T47D (cell line): Measurements from ENCODE around the gene VWA1.
"Not testable (repeated sequence)": the region's sequence is repeated elsewhere in the genome, so short reads cannot be mapped to it uniquely, and the experiment has no call there.

Experiments
- DNase-seq, 2 experiments: peaks; one replicate each; pipeline versions ENCODE4 v3.0.0 to v3.0.0-alpha.2; 2011 to 2012; ENCODE audit warnings: low read depth in 1 of 2, low spot score in 1 of 2
- JUND ChIP-seq: IDR thresholded peaks from 2 replicates; pipeline ENCODE4 v1.6.1; 2012; ENCODE audit warnings: low read depth
- in situ Hi-C: cut with HindIII; loops from 2 replicates; pipeline ENCODE4 v1.10.0; 2016; ENCODE audit warnings: low sequenced_read_pairs, low pct_unique_long_range_greater_than_20kb

Gene VWA1

GRCh38 chr1:1411626-1412025 is 23.9 kb upstream of the VWA1 start:
- no peak for DNase-seq
- no peak for TF ChIP-seq JUND
- in situ Hi-C loops = no loop called here

DNA sequence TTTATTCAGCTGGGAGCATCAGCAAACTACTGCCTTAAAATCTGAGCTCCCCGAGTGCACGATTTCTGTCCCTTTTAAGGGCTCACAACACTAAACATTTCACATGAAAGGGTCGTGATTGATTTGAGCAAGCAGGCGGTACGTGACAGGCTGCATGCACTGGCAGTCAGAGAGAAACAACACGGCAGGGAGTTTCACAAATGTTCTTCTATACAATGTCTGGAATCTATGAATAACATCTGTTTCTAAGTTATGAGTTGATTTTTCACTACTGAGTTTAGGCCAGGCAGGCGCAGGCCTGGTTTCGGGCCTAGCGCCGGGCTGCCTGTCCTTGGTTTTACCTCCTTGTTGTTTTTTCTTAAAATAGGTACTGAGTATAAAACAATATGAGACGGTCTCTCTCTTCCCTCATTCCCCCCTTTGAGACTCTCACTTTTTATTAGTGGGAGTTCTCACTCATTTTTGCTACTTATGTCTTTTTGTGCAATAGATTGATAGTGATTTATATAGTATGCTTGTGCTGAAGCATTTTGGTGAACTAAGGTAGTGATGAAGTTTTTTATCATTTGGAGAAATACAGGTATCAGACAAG is 23.1 kb upstream of the VWA1 start:
- in situ Hi-C loops, DNase-seq: not testable (repeated sequence)

DNA sequence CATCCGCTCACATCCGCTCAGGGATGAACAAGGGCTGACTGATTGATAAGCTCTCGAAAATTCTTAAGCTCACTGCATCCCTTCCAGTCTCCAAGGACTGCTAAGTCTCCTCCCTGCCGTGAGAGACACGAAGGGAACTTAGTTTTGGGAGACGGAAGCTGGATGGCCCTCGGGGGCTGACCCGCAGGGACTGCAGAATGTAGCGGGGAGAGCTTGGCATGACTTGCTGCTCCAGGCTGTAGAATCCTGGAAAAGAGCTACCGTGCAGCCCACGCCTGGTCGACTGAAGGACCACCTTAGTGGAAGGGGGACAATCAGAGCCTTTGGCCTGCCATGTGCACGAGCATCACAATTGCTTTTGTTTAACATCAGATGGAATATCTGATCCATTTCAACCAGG is 19.7 kb upstream of the VWA1 start:
- no peak for TF ChIP-seq JUND
- in situ Hi-C loops = no loop called here
- DNase-seq = no peak

DNA sequence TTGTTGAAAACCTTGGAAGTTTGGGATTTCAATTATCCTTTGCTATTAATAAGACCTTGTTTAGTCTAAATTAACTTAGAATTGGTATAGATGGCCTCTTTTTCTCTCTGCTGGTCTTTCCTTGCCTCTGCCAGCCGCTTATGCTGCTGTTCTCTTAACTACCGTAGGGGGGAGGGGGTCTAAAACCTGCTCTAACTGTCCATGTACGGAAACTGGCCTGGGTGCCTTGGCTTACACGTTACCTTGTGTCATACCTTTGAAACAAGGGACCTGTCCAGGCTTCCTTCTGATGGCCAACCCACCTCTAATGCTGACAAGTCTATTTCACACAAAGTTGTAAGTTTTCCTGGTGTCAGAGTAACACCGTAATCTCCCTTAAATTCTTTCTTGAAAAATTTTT is 18.1 kb upstream of the VWA1 start:
- DNase-seq, in situ Hi-C loops: not testable (repeated sequence)

- DNase-seq, in situ Hi-C loops: not testable (repeated sequence)
These were observed 17.5 kb upstream of the VWA1 start for GRCh38 chr1:1417825-1418463.

- in situ Hi-C loops = no loop called here
- no peak for DNase-seq
- TF ChIP-seq JUND = no peak
These were observed 16.8 kb upstream of the VWA1 start for GRCh38 chr1:1418464-1419362.

GRCh38 chr1:1419363-1419812 is 16.1 kb upstream of the VWA1 start:
- no peak for DNase-seq
- in situ Hi-C loops = no loop called here
- no peak for TF ChIP-seq JUND

DNA sequence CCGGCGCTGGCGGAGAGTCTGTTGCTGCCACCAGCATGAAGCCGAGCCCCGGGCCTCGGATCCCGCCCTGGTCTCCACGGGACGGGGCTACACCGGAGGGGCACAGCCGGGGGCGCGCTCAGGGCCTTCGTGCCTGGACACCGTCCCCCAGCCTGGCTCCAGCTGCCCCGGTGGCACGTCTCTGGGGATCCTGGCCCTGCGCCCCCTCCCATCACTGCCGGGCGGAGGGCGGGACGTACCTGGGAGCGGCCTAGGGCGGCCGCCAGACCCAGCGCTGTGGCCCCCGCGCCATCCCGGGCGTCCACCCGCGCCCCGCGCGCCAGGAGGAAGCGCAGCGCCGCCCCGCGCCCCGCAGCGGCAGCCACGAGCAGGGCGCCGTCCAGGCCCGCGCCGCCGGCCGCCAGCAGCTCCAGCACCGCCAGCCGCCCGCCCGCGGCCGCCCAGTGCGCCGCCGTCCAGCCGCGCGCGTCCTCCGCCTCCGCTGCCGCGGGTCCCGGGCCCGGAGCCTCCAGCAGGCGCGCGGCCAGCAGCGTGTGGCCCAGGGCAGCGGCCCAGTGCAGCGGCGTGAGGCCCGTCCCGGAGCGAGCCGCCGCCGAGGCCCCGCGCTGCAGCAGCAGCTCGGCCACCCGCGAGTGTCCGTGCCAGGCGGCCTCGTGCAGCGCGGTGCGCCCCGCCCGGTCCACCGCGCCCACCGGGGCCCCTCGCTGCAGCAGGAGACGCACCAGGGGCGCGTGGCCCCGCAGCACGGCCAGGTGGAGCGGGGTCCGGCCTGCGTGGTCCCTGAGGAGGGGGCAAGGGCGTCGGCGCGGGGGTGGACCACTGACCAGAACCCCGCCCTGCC is 15.5 kb upstream of the VWA1 start:
- DNase-seq = no peak
- in situ Hi-C loops = no loop called here
- no peak for TF ChIP-seq JUND

DNA sequence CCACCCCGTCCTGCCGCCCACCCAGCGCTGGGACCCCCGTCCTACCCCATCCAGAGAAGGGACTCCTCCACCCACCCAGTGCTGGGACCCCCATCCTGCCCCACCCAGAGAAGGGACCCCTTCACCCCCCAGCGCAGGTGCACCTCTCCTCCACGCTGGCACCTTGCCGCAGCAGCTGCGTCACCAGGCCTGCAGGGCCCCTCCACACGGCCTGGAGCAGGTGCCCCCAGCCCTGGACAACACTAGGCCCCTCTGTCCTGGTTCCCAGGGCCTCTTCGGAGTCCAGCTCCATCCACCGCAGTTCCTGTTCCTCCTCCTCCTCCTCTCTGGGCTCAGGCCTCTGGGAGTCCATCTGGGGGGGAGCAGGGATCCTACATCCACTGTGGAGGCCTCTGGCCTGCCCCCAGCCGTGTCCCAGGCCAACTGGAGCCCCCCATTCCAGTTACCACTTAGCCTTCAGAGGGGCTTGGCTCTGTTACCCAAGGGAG is 14.8 kb upstream of the VWA1 start:
- in situ Hi-C loops = no loop called here
- TF ChIP-seq JUND = no peak
- no peak for DNase-seq

- DNase-seq = no peak
- in situ Hi-C loops = no loop called here
- no peak for TF ChIP-seq JUND
These were observed 14.2 kb upstream of the VWA1 start, which contains the start of gene ANKRD65 for GRCh38 chr1:1421147-1421906. ANKRD65 (minus strand) TSS chr1:1421276; CDS start chr1:1421005, 271 bp downstream.

GRCh38 chr1:1421907-1422464 is 13.5 kb upstream of the VWA1 start:
- in situ Hi-C loops = no loop called here
- DNase-seq = no peak
- TF ChIP-seq JUND = no peak
